GM10248 (cell line): ENCODE results near the gene SSU72.

Experiments
- CTCF ChIA-PET: fragments of 300-600 bp; sonication (Branson Sonifier 250); formaldehyde crosslinking; extraction: SDS; loops from one replicate; lab custom pipeline; 2021; ENCODE audit warnings: antibody characterized with exemption; lab: Yijun Ruan, JAX
- POLR2A ChIA-PET: fragments of 350-650 bp; sonication (Branson Sonifier 250); formaldehyde crosslinking; extraction: SDS; loops from one replicate; lab custom pipeline; 2020; ENCODE audit warnings: antibody characterized with exemption; lab: Yijun Ruan, JAX
- DNase-seq: peaks from one replicate; pipeline ENCODE4 v3.0.0; 2012; ENCODE audit errors: extremely low spot score
- CTCF ChIP-seq: IDR thresholded peaks from 2 replicates; pipeline ENCODE4 v1.5.1; 2012; ENCODE audit warnings: mild to moderate bottlenecking, low read depth; ENCODE audit errors: extremely low read depth, missing control alignments, control extremely low read depth

The SSU72 gene

GRCh38 chr1:1544544-1544943 is 30.1 kb downstream of the SSU72 start:
- ChIA-PET CTCF (interaction anchor here (3.9 kb wide), 1 partner anchor 11 kb away, joined by 13 read pairs; no protein-coding TSS in a partner anchor), POLR2A (no interaction called here)
- TF ChIP-seq CTCF = no peak
- DNase-seq = no peak

- no peak for DNase-seq
- ChIA-PET POLR2A (no interaction called here), CTCF (interaction anchor here (0.6 to 3.9 kb wide), 2 partner anchors 12 to 197 kb away, joined by 3 to 13 read pairs; no protein-coding TSS in a partner anchor)
- no peak for TF ChIP-seq CTCF
Observed at GRCh38 chr1:1543706-1544099, 31.0 kb downstream of the SSU72 start.

- no peak for TF ChIP-seq CTCF
- CTCF ChIA-PET = no interaction called here
- DNase-seq = no peak
- POLR2A ChIA-PET = no interaction called here
Observed at GRCh38 chr1:1542766-1543705, 31.6 kb downstream of the SSU72 start.

GRCh38 chr1:1541956-1542765 is 32.5 kb downstream of the SSU72 start:
- no peak for TF ChIP-seq CTCF
- ChIA-PET CTCF (interaction anchor here (0.7 kb wide), 2 partner anchors 12 to 16 kb away, joined by 3 read pairs; no protein-coding TSS in a partner anchor), POLR2A (no interaction called here)
- DNase-seq = no peak

- CTCF ChIA-PET = interaction anchor here (0.7 kb wide), 2 partner anchors 13 to 17 kb away, joined by 3 read pairs; no protein-coding TSS in a partner anchor
- no peak for TF ChIP-seq CTCF
- POLR2A ChIA-PET = no interaction called here
- no peak for DNase-seq
Observed at GRCh38 chr1:1540818-1541628, 33.6 kb downstream of the SSU72 start.
